Mesendoderm (in vitro differentiated cells): ENCODE measurements around the gene OR51V1.

ENCODE experiments used
- DNase-seq: peaks from one replicate; pipeline ENCODE4 v3.0.0; 2013
- H2AK5ac ChIP-seq: 2 replicates; pipeline ENCODE4 v1.6.1; 2013; ENCODE audit warnings: low read length, inconsistent platforms
- H2BK120ac ChIP-seq: 2 replicates; pipeline ENCODE4 v1.6.1; 2013; ENCODE audit warnings: low read depth, mild to moderate bottlenecking, low read length, moderate library complexity, mixed read lengths
- H2BK15ac ChIP-seq: replicated peaks from 2 replicates; pipeline ENCODE4 v1.6.1; 2013; ENCODE audit warnings: low read depth, mild to moderate bottlenecking, moderate library complexity
- H2BK5ac ChIP-seq: 2 replicates; pipeline ENCODE4 v1.6.1; 2013; ENCODE audit warnings: low read length, inconsistent platforms
- H3K18ac ChIP-seq: 2 replicates; pipeline ENCODE4 v1.6.1; 2013; ENCODE audit warnings: mild to moderate bottlenecking, low read length, mixed read lengths
- H3K23ac ChIP-seq: one replicate; pipeline ENCODE4 v1.6.1; 2013; ENCODE audit warnings: low read length
- H3K27ac ChIP-seq: 2 replicates; pipeline ENCODE4 v1.5.1; 2013; ENCODE audit warnings: low read depth, mild to moderate bottlenecking, inconsistent platforms, low read length, moderate library complexity
- H3K27me3 ChIP-seq: 2 replicates; pipeline ENCODE4 v1.6.1; 2013; ENCODE audit warnings: low read length, control low read depth, mild to moderate bottlenecking, inconsistent platforms; ENCODE audit not compliant: insufficient read depth, poor library complexity
- H3K36me3 ChIP-seq: 2 replicates; pipeline ENCODE4 v1.6.1; 2013; ENCODE audit warnings: low read length, inconsistent platforms; ENCODE audit not compliant: control insufficient read depth, insufficient read depth
- H3K4ac ChIP-seq: one replicate; pipeline ENCODE4 v1.6.1; 2013; ENCODE audit warnings: low read depth, mild to moderate bottlenecking, low read length, moderate library complexity
- H3K4me1 ChIP-seq: 2 replicates; pipeline ENCODE4 v1.6.1; 2013; ENCODE audit warnings: low read depth, low read length, inconsistent platforms; ENCODE audit not compliant: control insufficient read depth
- H3K4me2 ChIP-seq: 2 replicates; pipeline ENCODE4 v1.6.1; 2013; ENCODE audit warnings: low read length
- H3K4me3 ChIP-seq: 2 replicates; pipeline ENCODE4 v1.5.1; 2013; ENCODE audit warnings: mild to moderate bottlenecking, low read length
- H3K56ac ChIP-seq: one replicate; pipeline ENCODE4 v1.6.1; 2013; ENCODE audit warnings: low read length
- H3K79me1 ChIP-seq: 2 replicates; pipeline ENCODE4 v1.6.1; 2013; ENCODE audit warnings: low read length, inconsistent platforms
- H3K79me2 ChIP-seq: 2 replicates; pipeline ENCODE4 v1.6.1; 2013; ENCODE audit warnings: mild to moderate bottlenecking, low read length; ENCODE audit not compliant: control insufficient read depth, insufficient read depth
- H3K9ac ChIP-seq: 2 replicates; pipeline ENCODE4 v1.6.1; 2013; ENCODE audit warnings: low read length, inconsistent platforms
- H4K5ac ChIP-seq: one replicate; pipeline ENCODE4 v1.6.1; 2013; ENCODE audit warnings: low read length
- H4K8ac ChIP-seq: one replicate; pipeline ENCODE4 v1.6.1; 2013; ENCODE audit warnings: low read depth, mild to moderate bottlenecking, control low read depth, low read length, moderate library complexity
- WGBS: extraction: QIAGEN DNeasy Blood & Tissue Kit; methylation state at CpG from one replicate; pipeline ENCODE4 v1.1.7; 2013; ENCODE audit warnings: low lambda C conversion rate, missing lambda C conversion rate; ENCODE audit not compliant: insufficient coverage; ENCODE audit errors: extremely low coverage; 5-methylcytosine and 5-hydroxymethylcytosine counted together

Gene OR51V1

GRCh38 chr11:5240056-5240455, 39.6 kb upstream of the OR51V1 start:
- Histone ChIP-seq H2BK15ac (no peak overlapping the region), H3K27me3 (no peaks in the 10 kb centered on the region), H3K4me1 (no peaks in the 10 kb centered on the region), H3K56ac (no peak overlapping the region), H4K8ac (no peak overlapping the region), H3K79me2 (no peaks in the 10 kb centered on the region), H3K36me3 (no peaks in the 10 kb centered on the region), H2BK5ac (no peak overlapping the region), H2BK120ac (no peak overlapping the region), H3K4me2 (no peak overlapping the region), H4K5ac (no peak overlapping the region), H3K4ac (no peak overlapping the region), H3K9ac (no peak overlapping the region), H3K18ac (no peak overlapping the region), H3K4me3 (no peak overlapping the region), H3K27ac (no peak overlapping the region), H3K79me1 (no peaks in the 10 kb centered on the region), H2AK5ac (no peak overlapping the region), H3K23ac (no peak overlapping the region)
- DNase-seq, result no peak
- no CpG with 5 or more reads among the region's 1 CpG for WGBS

DNA sequence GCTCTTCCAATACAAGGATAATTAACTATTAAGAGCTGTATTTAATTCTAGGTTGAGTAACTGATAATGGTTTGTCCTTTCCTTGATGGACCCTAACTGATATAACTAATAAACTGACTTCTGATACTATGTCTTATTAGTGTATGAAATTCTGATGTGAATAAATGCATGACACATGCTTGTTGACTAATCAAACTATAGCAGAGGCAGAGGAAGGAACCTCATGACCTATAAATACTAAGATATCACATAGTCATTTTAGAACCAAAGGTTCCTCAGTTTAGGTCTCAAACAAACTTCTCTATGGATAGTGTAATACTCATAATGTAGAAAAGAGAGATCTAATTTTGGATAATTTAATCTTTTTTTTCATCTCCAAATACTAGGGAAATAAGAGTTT, 38.6 kb upstream of the OR51V1 start:
- no peak for DNase-seq
- no peaks in the 10 kb centered on the region for H3K4me1 ChIP-seq
- no peak overlapping the region for H3K9ac ChIP-seq
- H3K36me3 ChIP-seq, result no peaks in the 10 kb centered on the region
- H3K27ac ChIP-seq, result no peak overlapping the region
- no peak overlapping the region for H4K8ac ChIP-seq
- H3K79me1 ChIP-seq, result no peaks in the 10 kb centered on the region
- H3K4ac ChIP-seq, result no peak overlapping the region
- H3K56ac ChIP-seq, result no peak overlapping the region
- no peak overlapping the region for H2AK5ac ChIP-seq
- no peak overlapping the region for H3K23ac ChIP-seq
- no peak overlapping the region for H2BK120ac ChIP-seq
- H3K18ac ChIP-seq, result no peak overlapping the region
- H3K79me2 ChIP-seq, result no peaks in the 10 kb centered on the region
- no peak overlapping the region for H2BK15ac ChIP-seq
- no peak overlapping the region for H3K4me2 ChIP-seq
- no peak overlapping the region for H3K4me3 ChIP-seq
- no peak overlapping the region for H2BK5ac ChIP-seq
- no peaks in the 10 kb centered on the region for H3K27me3 ChIP-seq
- H4K5ac ChIP-seq, result no peak overlapping the region

GRCh38 chr11:5238486-5238885, 38.0 kb upstream of the OR51V1 start:
- no peak overlapping the region for H3K23ac ChIP-seq
- no peak overlapping the region for H4K8ac ChIP-seq
- H3K27me3 ChIP-seq, result no peaks in the 10 kb centered on the region
- no peak for DNase-seq
- H2AK5ac ChIP-seq, result no peak overlapping the region
- H3K79me1 ChIP-seq, result no peaks in the 10 kb centered on the region
- no peaks in the 10 kb centered on the region for H3K79me2 ChIP-seq
- H3K56ac ChIP-seq, result no peak overlapping the region
- H3K4ac ChIP-seq, result no peak overlapping the region
- H3K27ac ChIP-seq, result no peak overlapping the region
- H2BK120ac ChIP-seq, result no peak overlapping the region
- H3K4me3 ChIP-seq, result no peak overlapping the region
- WGBS, result no CpG with 5 or more reads among the region's 2 CpGs
- no peak overlapping the region for H4K5ac ChIP-seq
- H2BK5ac ChIP-seq, result no peak overlapping the region
- H3K36me3 ChIP-seq, result no peaks in the 10 kb centered on the region
- H3K4me1 ChIP-seq, result no peaks in the 10 kb centered on the region
- H3K9ac ChIP-seq, result no peak overlapping the region
- no peak overlapping the region for H3K4me2 ChIP-seq
- no peak overlapping the region for H2BK15ac ChIP-seq
- no peak overlapping the region for H3K18ac ChIP-seq

GRCh38 chr11:5237420-5237819, 36.9 kb upstream of the OR51V1 start:
- Histone ChIP-seq H3K79me1 (no peaks in the 10 kb centered on the region), H3K4me1 (no peaks in the 10 kb centered on the region), H3K36me3 (no peaks in the 10 kb centered on the region), H3K4me2 (no peak overlapping the region), H3K56ac (no peak overlapping the region), H3K4me3 (no peak overlapping the region), H2BK5ac (no peak overlapping the region), H3K79me2 (no peaks in the 10 kb centered on the region), H3K4ac (no peak overlapping the region), H4K5ac (no peak overlapping the region), H2BK120ac (no peak overlapping the region), H3K23ac (no peak overlapping the region), H3K9ac (no peak overlapping the region), H3K27me3 (no peaks in the 10 kb centered on the region), H4K8ac (no peak overlapping the region), H3K27ac (no peak overlapping the region), H2AK5ac (no peak overlapping the region), H2BK15ac (no peak overlapping the region), H3K18ac (no peak overlapping the region)
- no peak for DNase-seq
- no CpG with 5 or more reads among the region's 2 CpGs for WGBS

DNA sequence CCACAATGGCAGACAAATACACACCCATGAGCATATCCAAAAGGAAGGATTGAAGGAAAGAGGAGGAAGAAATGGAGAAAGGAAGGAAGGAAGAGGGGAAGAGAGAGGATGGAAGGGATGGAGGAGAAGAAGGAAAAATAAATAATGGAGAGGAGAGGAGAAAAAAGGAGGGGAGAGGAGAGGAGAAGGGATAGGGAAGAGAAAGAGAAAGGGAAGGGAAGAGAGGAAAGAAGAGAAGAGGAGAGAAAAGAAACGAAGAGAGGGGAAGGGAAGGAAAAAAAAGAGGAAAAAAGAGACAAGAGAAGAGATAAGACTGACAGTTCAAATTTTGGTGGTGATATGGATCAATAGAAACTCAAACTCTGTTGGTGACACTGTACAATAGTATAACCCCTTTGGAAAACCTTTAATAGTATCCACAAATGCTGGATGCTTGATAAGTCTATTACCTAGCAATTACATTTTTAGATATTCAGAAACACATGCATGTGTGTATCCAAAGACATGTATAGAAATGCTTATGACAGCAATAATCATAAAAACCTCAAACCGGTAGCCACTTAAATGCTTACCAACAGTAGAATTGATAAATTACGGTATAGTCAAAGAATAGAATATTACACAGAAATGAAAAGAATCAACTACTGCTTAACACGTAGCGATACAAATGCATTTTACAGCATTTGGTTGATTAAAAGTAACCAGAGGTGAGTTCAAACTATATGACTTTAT, 35.0 kb upstream of the OR51V1 start:
- DNase-seq, result no peak
- WGBS, result no CpG with 5 or more reads among the region's 5 CpGs
- no peaks in the 10 kb centered on the region for H3K4me1 ChIP-seq
- no peak overlapping the region for H2BK15ac ChIP-seq
- no peak overlapping the region for H2BK5ac ChIP-seq
- H3K27me3 ChIP-seq, result no peaks in the 10 kb centered on the region
- no peak overlapping the region for H2BK120ac ChIP-seq
- no peaks in the 10 kb centered on the region for H3K79me1 ChIP-seq
- H3K18ac ChIP-seq, result no peak overlapping the region
- H3K4me3 ChIP-seq, result no peak overlapping the region
- no peak overlapping the region for H4K8ac ChIP-seq
- no peaks in the 10 kb centered on the region for H3K79me2 ChIP-seq
- no peak overlapping the region for H3K23ac ChIP-seq
- H2AK5ac ChIP-seq, result no peak overlapping the region
- H4K5ac ChIP-seq, result no peak overlapping the region
- H3K9ac ChIP-seq, result no peak overlapping the region
- no peak overlapping the region for H3K27ac ChIP-seq
- no peaks in the 10 kb centered on the region for H3K36me3 ChIP-seq
- H3K4ac ChIP-seq, result no peak overlapping the region
- no peak overlapping the region for H3K4me2 ChIP-seq
- no peak overlapping the region for H3K56ac ChIP-seq

DNA sequence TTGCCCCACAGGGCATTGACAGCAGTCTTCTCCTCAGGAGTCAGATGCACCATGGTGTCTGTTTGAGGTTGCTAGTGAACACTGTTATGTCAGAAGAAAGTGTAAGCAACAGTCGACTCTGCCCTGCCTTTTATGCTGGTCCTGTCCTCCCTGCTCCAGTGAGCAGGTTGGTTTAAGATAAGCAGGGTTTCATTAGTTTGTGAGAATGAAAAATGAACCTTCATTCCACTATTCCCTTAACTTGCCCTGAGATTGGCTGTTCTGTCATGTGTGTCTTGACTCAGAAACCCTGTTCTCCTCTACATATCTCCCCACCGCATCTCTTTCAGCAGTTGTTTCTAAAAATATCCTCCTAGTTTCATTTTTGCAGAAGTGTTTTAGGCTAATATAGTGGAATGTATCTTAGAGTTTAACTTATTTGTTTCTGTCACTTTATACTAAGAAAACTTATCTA, 33.9 kb upstream of the OR51V1 start, which contains the start of gene HBD:
Gene HBD (minus strand): TSS at position 103 of the 454 bp plus-strand sequence. CDS start 50 bp downstream, at position 53.
- no peak within 1 kb of the TSS for H3K9ac ChIP-seq
- no peak within 1 kb of the TSS for H3K23ac ChIP-seq
- no peak within 1 kb of the TSS for H2BK15ac ChIP-seq
- DNase-seq, result no peak
- H3K56ac ChIP-seq, result no peak within 1 kb of the TSS
- H2BK5ac ChIP-seq, result no peak within 1 kb of the TSS
- no peak within 1 kb of the TSS for H2AK5ac ChIP-seq
- no peak within 1 kb of the TSS for H3K4me3 ChIP-seq
- no peak within 1 kb of the TSS for H4K5ac ChIP-seq
- H3K27me3 ChIP-seq, result no peaks in the 10 kb centered on the region
- no peaks in the 10 kb centered on the region for H3K79me2 ChIP-seq
- H3K4me1 ChIP-seq, result no peaks in the 10 kb centered on the region
- no peaks in the 10 kb centered on the region for H3K79me1 ChIP-seq
- H3K36me3 ChIP-seq, result no peaks in the 10 kb centered on the region
- H3K18ac ChIP-seq, result no peak within 1 kb of the TSS
- H2BK120ac ChIP-seq, result no peak within 1 kb of the TSS
- H3K27ac ChIP-seq, result no peak within 1 kb of the TSS
- no peak within 1 kb of the TSS for H3K4me2 ChIP-seq
- no peak within 1 kb of the TSS for H3K4ac ChIP-seq
- no CpG with 5 or more reads among the region's 2 CpGs for WGBS
- no peak within 1 kb of the TSS for H4K8ac ChIP-seq
